Neural cell (in vitro differentiated cells): ENCODE measurements around the gene CRY2. TPM values are rescaled to one million over a fixed set of nuclear protein-coding genes. Genes with fewer than 3 reads are reported as not detected.

Source experiments
- H2AFZ ChIP-seq: fragments of 200-600, 300-800 bp; sonication (generic), shearing (Covaris generic); 2 replicates; pipeline ENCODE4 v1.6.0; 2014; ENCODE audit warnings: low read depth, mild to moderate bottlenecking, antibody characterized with exemption, low read length, moderate library complexity
- H3F3A ChIP-seq: fragments of 200-600 bp; shearing (Covaris generic); 2 replicates; pipeline ENCODE4 v1.6.1; 2016; ENCODE audit warnings: mild to moderate bottlenecking, moderate library complexity, mixed read lengths, antibody characterized with exemption, low read length; ENCODE audit not compliant: insufficient read depth, poor library complexity, severe bottlenecking
- H3K27ac ChIP-seq: fragments of 200-600, 300-800 bp; sonication (generic), shearing (Covaris generic); 2 replicates; pipeline ENCODE4 v1.5.1; 2014; ENCODE audit warnings: mild to moderate bottlenecking, low read length, moderate library complexity
- H3K27me3 ChIP-seq: fragments of 300-800, 200-600 bp; sonication (generic), shearing (Covaris generic); 2 replicates; pipeline ENCODE4 v1.6.0; 2014; ENCODE audit warnings: mild to moderate bottlenecking, low read depth, low read length, moderate library complexity; ENCODE audit not compliant: insufficient read depth
- H3K36me3 ChIP-seq: fragments of 300-800, 200-600 bp; sonication (generic), shearing (Covaris generic); 2 replicates; pipeline ENCODE4 v1.5.1; 2014; ENCODE audit warnings: mild to moderate bottlenecking, antibody characterized with exemption, low read length, moderate library complexity; ENCODE audit not compliant: insufficient read depth
- H3K4me2 ChIP-seq: fragments of 300-800, 200-600 bp; sonication (generic), shearing (Covaris generic); 2 replicates; pipeline ENCODE4 v1.6.0; 2014; ENCODE audit warnings: mild to moderate bottlenecking, low read length
- H3K4me3 ChIP-seq: fragments of 300-800, 200-600 bp; sonication (generic), shearing (Covaris generic); 2 replicates; pipeline ENCODE4 v1.5.1; 2014; ENCODE audit warnings: mild to moderate bottlenecking, low read length, moderate library complexity
- H3K79me2 ChIP-seq: fragments of 200-600 bp; shearing (Covaris generic); replicated peaks from 2 replicates; pipeline ENCODE4 v1.6.0; 2014; ENCODE audit warnings: mild to moderate bottlenecking, low read length, moderate library complexity; ENCODE audit not compliant: insufficient read depth
- H3K9ac ChIP-seq: fragments of 300-800, 200-600 bp; sonication (generic), shearing (Covaris generic); 2 replicates; pipeline ENCODE4 v1.6.1; 2016; ENCODE audit warnings: mild to moderate bottlenecking, low read length, mixed read lengths
- H3K9me2 ChIP-seq: fragments of 200-600 bp; shearing (Covaris generic); 2 replicates; pipeline ENCODE4 v1.6.1; 2016; ENCODE audit warnings: mild to moderate bottlenecking, low read length, mixed read lengths; ENCODE audit not compliant: insufficient read depth
- H3K9me3 ChIP-seq: fragments of 200-600, 300-800 bp; sonication (generic), shearing (Covaris generic); 2 replicates; pipeline ENCODE4 v1.6.1; 2016; ENCODE audit warnings: mild to moderate bottlenecking, mixed run types, low read length, moderate library complexity, mixed read lengths
- H4K20me1 ChIP-seq: fragments of 200-600 bp; shearing (Covaris generic); 2 replicates; pipeline ENCODE4 v1.6.1; 2016; ENCODE audit warnings: mild to moderate bottlenecking, mixed run types; ENCODE audit not compliant: insufficient read depth
- CTCF ChIP-seq: fragments of 450-650 bp; IDR thresholded peaks from 2 replicates; pipeline ENCODE4 v1.5.1; 2014; ENCODE audit warnings: antibody characterized with exemption, mild to moderate bottlenecking, moderate library complexity; ENCODE audit not compliant: poor library complexity, severe bottlenecking
- EP300 ChIP-seq: fragments of 450-650 bp; conservative IDR thresholded peaks from 2 replicates; pipeline ENCODE4 v1.6.1; 2014; ENCODE audit warnings: antibody characterized with exemption, mild to moderate bottlenecking, moderate library complexity; ENCODE audit not compliant: poor library complexity, severe bottlenecking
- EZH2 ChIP-seq: fragments of 200-600, 300-800 bp; shearing (Covaris generic), sonication (generic); IDR thresholded peaks from 2 replicates; pipeline ENCODE4 v1.6.1; 2014; ENCODE audit warnings: antibody characterized with exemption, low read length, borderline replicate concordance, mild to moderate bottlenecking; ENCODE audit not compliant: insufficient read depth, poor library complexity, severe bottlenecking
- MXI1 ChIP-seq: fragments of 450-650 bp; conservative IDR thresholded peaks from 2 replicates; pipeline ENCODE4 v1.6.1; 2014; ENCODE audit warnings: antibody characterized with exemption, mild to moderate bottlenecking; ENCODE audit not compliant: poor library complexity, severe bottlenecking
- POLR2AphosphoS5 ChIP-seq: IDR thresholded peaks from 2 replicates; pipeline ENCODE4 v1.6.1; 2012
- RAD21 ChIP-seq: fragments of 450-650 bp; conservative IDR thresholded peaks from 2 replicates; pipeline ENCODE4 v1.6.1; 2014; ENCODE audit warnings: antibody characterized with exemption, mild to moderate bottlenecking, moderate library complexity
- REST ChIP-seq: IDR thresholded peaks from 2 replicates; pipeline ENCODE4 v1.6.1; 2012; ENCODE audit warnings: borderline replicate concordance
- SMC3 ChIP-seq: fragments of 450-650 bp; conservative IDR thresholded peaks from 2 replicates; pipeline ENCODE4 v1.6.1; 2014; ENCODE audit warnings: antibody characterized with exemption, mild to moderate bottlenecking, moderate library complexity; ENCODE audit not compliant: poor library complexity
- TAF1 ChIP-seq: IDR thresholded peaks from 2 replicates; pipeline ENCODE4 v1.6.1; 2012; ENCODE audit warnings: low read depth
- polyA plus RNA-seq: library from polyadenylated mRNA; depleted of rRNA; stranded (reverse); fragments of >200 nt; gene quantifications from 2 replicates; pipeline ENCODE4 v1.2.3, GENCODE V29; 2014

The CRY2 gene
- polyA plus RNA-seq, 1 donor from 2014 or later: 27.8 TPM

GRCh38 chr11:45833761-45834160 is 13.5 kb upstream of the CRY2 start:
- Histone ChIP-seq H3K9me3 (no peaks in the 10 kb centered on the region), H3F3A (no peaks in the 10 kb centered on the region), H3K36me3 (no peaks in the 10 kb centered on the region), H3K9ac (no peak overlapping the region), H3K9me2 (no peaks in the 10 kb centered on the region), H4K20me1 (no peaks in the 10 kb centered on the region), H3K27me3 (no peaks in the 10 kb centered on the region), H3K27ac (no peak overlapping the region), H3K4me2 (no peak overlapping the region), H2AFZ (no peak overlapping the region), H3K79me2 (no peaks in the 10 kb centered on the region), H3K4me3 (no peak overlapping the region)
- TF ChIP-seq SMC3 (no peak), REST (no peak), RAD21 (no peak), CTCF (no peak), EP300 (no peak), MXI1 (no peak), EZH2 (no peak), POLR2AphosphoS5 (no peak), TAF1 (no peak)

GRCh38 chr11:45834298-45834756 is 12.9 kb upstream of the CRY2 start:
- TF ChIP-seq SMC3: no peak
- no peak for TF ChIP-seq POLR2AphosphoS5
- TF ChIP-seq EP300: no peak
- no peak for TF ChIP-seq EZH2
- no peak for TF ChIP-seq CTCF
- TF ChIP-seq RAD21: no peak
- TF ChIP-seq MXI1: no peak
- H3F3A ChIP-seq: no peaks in the 10 kb centered on the region
- H2AFZ ChIP-seq: no peak overlapping the region
- no peaks in the 10 kb centered on the region for H3K36me3 ChIP-seq
- no peak overlapping the region for H3K9ac ChIP-seq
- no peak overlapping the region for H3K4me2 ChIP-seq
- H3K9me2 ChIP-seq: no peaks in the 10 kb centered on the region
- H3K27me3 ChIP-seq: no peaks in the 10 kb centered on the region
- H3K27ac ChIP-seq: no peak overlapping the region
- no peaks in the 10 kb centered on the region for H3K9me3 ChIP-seq
- H3K4me3 ChIP-seq: no peak overlapping the region
- H3K79me2 ChIP-seq: no peaks in the 10 kb centered on the region
- H4K20me1 ChIP-seq: no peaks in the 10 kb centered on the region
